Cardiac fibroblast (primary cell): Measurements from ENCODE around the gene TBC1D2.

Experiments
- DNase-seq, 2 donors: peaks; one replicate each; pipeline versions ENCODE4 v3.0.0 to v3.0.0-alpha.2; 2010; ENCODE audit warnings: low read depth in 2 of 2
- H3K4me3 ChIP-seq, 2 donors: replicated peaks in 1 of 2; 1 replicate in 1 of 2; 2 replicates in 1 of 2; pipeline ENCODE4 v1.5.1; 2011; ENCODE audit warnings: low read depth in 2 of 2, low read length in 2 of 2, mild to moderate bottlenecking in 2 of 2, moderate library complexity in 1 of 2
- CTCF ChIP-seq: IDR thresholded peaks from one replicate; pipeline ENCODE4 v1.5.1; 2011; ENCODE audit warnings: low read depth, mild to moderate bottlenecking, low read length, inconsistent platforms

TBC1D2 gene

GRCh38 chr9:98228392-98229089, 26.9 kb downstream of the TBC1D2 start:
- DNase-seq, result no peak
- TF ChIP-seq CTCF, result no peak
- H3K4me3 ChIP-seq, result no peak overlapping the region

- DNase-seq, result no peak
- no peak overlapping the region for H3K4me3 ChIP-seq
- no peak for TF ChIP-seq CTCF
These were observed 27.6 kb downstream of the TBC1D2 start for GRCh38 chr9:98227883-98228282.

DNA sequence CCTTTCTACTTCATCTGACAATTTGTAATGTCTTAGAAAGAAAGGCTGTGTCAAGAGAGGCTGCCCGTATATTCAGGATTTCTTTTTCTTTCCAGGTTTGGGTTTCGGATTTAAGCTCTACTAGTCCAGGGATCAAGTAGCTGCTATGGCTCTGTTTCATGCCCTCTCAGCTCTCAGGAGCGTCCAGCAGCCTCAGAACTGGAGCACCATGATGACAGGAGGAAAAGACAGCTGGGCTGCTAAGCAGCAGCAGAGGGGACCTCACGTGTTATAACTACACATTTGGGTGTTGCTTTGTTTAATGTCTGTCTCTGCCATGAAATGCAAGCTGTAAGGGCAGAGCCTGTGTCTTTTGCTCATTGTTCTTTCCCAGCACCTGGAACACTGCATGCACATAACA, 28.5 kb downstream of the TBC1D2 start:
- TF ChIP-seq CTCF, result no peak
- no peak overlapping the region for H3K4me3 ChIP-seq
- no peak for DNase-seq

GRCh38 chr9:98226516-98226915, 28.9 kb downstream of the TBC1D2 start:
- no peak overlapping the region for H3K4me3 ChIP-seq
- TF ChIP-seq CTCF, result no peak
- DNase-seq, result peak; percentile 24 to 34

- TF ChIP-seq CTCF, result no peak
These were observed 30.4 kb downstream of the TBC1D2 start for GRCh38 chr9:98225015-98225442.

DNA sequence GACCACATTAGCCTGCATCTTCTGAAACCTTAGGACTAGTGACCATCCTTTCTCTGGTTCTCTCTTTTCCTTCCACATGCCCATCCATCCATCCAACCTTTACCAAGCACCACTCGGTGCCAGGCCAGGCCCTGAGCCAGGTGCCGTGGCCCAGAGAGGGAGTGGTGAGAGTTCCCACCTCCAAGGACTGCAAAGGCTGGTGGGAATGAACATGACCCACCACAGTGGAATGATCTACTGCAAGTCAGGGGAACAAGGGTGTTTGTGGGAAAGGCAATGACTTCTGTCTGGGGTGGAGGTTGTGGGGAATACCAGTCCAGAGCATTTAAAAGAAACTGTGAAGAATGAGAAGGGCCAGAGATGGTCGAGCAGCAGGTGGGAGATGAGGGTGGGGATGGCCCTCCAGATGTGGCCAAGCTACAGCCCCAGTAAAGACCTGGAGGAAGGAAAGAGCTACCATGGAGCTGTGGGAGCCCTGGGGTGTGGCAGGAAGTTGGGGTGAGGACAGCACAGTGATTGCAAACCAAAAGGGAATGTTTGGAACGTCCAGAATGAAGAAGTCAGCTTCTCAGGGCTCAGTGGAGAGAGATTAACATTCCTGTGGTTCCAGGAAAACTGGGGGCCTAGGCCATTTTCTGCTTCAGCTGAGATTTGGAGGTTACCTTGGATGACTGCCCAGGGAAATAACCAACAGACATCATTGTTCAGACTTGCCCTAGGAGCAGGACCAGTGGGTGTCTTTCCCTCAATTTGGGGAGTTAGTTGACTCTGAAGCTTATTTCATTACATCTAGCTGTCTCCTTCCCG, 32.4 kb downstream of the TBC1D2 start:
- DNase-seq, result peak; percentile 98 to 99
- no peak overlapping the region for H3K4me3 ChIP-seq

More at GRCh38 chr9:98225015-98225442, 30.4 kb downstream of the TBC1D2 start:
- H3K4me3 ChIP-seq, result no peak overlapping the region
- DNase-seq, result no peak

More for the DNA sequence above, 32.4 kb downstream of the TBC1D2 start:
- TF ChIP-seq CTCF, result no peak
